HG03108 (cell line): ENCODE measurements around the gene SORL1.

Source experiments
- ATAC-seq: cut with Tn5 transposase; IDR thresholded peaks from one replicate; pipeline ENCODE4 v1.9.1; 2021; ENCODE audit warnings: moderate library complexity; ENCODE audit not compliant: unreplicated experiment

The SORL1 gene

GRCh38 chr11:121476379-121477032 lies 24.4 kb downstream of the SORL1 start:
- ATAC-seq = no peak

- ATAC-seq = no peak
Measured at GRCh38 chr11:121478226-121478894, 26.2 kb downstream of the SORL1 start.

- no peak for ATAC-seq
Measured at GRCh38 chr11:121478895-121479697, 27.0 kb downstream of the SORL1 start.

- no peak for ATAC-seq
Measured at GRCh38 chr11:121479698-121480238, 27.7 kb downstream of the SORL1 start.

- ATAC-seq = peak; percentile 51
Measured at GRCh38 chr11:121481484-121482230, 29.5 kb downstream of the SORL1 start.

GRCh38 chr11:121482231-121483129 lies 30.4 kb downstream of the SORL1 start:
- ATAC-seq = peak; percentile 81

- no peak for ATAC-seq
Measured at GRCh38 chr11:121483805-121484480, 31.8 kb downstream of the SORL1 start.

GRCh38 chr11:121485216-121485615 lies 33.1 kb downstream of the SORL1 start:
- no peak for ATAC-seq

- no peak for ATAC-seq
Measured at GRCh38 chr11:121486054-121486453, 33.9 kb downstream of the SORL1 start.

GRCh38 chr11:121487191-121487590 lies 35.1 kb downstream of the SORL1 start:
- ATAC-seq = no peak

- ATAC-seq = no peak
Measured at GRCh38 chr11:121488170-121488569, 36.1 kb downstream of the SORL1 start.

- no peak for ATAC-seq
Measured at GRCh38 chr11:121488641-121489040, 36.5 kb downstream of the SORL1 start.

GRCh38 chr11:121489823-121490222 lies 37.7 kb downstream of the SORL1 start:
- no peak for ATAC-seq

GRCh38 chr11:121494355-121495099 lies 42.4 kb downstream of the SORL1 start:
- peak; percentile 71 for ATAC-seq

GRCh38 chr11:121497176-121497998 lies 45.3 kb downstream of the SORL1 start:
- ATAC-seq = no peak

- no peak for ATAC-seq
Measured at GRCh38 chr11:121499405-121499804, 47.3 kb downstream of the SORL1 start.

GRCh38 chr11:121500275-121500674 lies 48.2 kb downstream of the SORL1 start:
- ATAC-seq = no peak

GRCh38 chr11:121500717-121501116 lies 48.6 kb downstream of the SORL1 start:
- no peak for ATAC-seq
